Epithelial cell of alveolus of lung (primary cell): Measurements from ENCODE around the gene ROBO3. TPM values are rescaled to one million over a fixed set of nuclear protein-coding genes. Genes with fewer than 3 reads are reported as not detected.

Experiments used
- total RNA-seq: library from RNA; depleted of rRNA; stranded (reverse); fragments of >200 nt; gene quantifications from 2 replicates; pipeline ENCODE4 v1.2.1, GENCODE V29; 2015

ROBO3 gene, protein sequence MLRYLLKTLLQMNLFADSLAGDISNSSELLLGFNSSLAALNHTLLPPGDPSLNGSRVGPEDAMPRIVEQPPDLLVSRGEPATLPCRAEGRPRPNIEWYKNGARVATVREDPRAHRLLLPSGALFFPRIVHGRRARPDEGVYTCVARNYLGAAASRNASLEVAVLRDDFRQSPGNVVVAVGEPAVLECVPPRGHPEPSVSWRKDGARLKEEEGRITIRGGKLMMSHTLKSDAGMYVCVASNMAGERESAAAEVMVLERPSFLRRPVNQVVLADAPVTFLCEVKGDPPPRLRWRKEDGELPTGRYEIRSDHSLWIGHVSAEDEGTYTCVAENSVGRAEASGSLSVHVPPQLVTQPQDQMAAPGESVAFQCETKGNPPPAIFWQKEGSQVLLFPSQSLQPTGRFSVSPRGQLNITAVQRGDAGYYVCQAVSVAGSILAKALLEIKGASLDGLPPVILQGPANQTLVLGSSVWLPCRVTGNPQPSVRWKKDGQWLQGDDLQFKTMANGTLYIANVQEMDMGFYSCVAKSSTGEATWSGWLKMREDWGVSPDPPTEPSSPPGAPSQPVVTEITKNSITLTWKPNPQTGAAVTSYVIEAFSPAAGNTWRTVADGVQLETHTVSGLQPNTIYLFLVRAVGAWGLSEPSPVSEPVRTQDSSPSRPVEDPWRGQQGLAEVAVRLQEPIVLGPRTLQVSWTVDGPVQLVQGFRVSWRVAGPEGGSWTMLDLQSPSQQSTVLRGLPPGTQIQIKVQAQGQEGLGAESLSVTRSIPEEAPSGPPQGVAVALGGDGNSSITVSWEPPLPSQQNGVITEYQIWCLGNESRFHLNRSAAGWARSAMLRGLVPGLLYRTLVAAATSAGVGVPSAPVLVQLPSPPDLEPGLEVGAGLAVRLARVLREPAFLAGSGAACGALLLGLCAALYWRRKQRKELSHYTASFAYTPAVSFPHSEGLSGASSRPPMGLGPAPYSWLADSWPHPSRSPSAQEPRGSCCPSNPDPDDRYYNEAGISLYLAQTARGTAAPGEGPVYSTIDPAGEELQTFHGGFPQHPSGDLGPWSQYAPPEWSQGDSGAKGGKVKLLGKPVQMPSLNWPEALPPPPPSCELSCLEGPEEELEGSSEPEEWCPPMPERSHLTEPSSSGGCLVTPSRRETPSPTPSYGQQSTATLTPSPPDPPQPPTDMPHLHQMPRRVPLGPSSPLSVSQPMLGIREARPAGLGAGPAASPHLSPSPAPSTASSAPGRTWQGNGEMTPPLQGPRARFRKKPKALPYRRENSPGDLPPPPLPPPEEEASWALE (N-terminal part only)
- 10.9 and 23.5 TPM in 2 replicates for total RNA-seq

DNA sequence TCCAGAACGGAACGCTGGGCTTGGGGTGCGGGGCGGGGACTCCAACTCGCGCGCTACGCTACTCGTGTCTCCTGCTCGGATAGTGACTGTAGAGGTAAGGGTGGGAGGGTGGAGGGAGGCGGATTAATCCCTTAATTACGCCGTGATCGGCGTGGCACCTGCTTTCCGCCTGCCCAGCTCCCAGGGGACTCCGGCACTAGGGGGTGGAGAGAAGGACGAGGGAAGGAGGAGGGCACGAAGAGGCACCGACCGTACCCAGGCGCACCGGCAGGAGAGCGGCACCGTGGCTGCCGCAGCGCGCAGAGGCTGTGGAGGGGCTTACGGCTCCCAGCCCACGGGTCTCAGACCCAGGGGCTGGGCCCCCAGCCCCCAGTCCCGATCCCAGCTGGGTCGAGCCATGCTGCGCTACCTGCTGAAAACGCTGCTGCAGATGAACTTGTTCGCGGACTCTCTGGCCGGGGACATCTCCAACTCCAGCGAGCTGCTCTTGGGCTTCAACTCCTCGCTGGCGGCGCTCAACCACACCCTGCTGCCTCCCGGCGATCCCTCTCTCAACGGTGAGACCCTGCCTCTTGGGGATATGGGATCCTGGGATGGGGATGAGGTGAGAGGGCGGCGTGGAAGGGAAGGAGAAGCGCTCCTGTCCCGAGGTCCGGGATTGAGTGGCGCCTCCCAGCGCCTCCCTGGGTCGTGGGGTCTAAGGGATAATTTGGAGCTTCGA is at the start of gene ROBO3:
Gene ROBO3 (plus strand): TSS at position 252 of the 721 bp plus-strand sequence. CDS start 146 bp downstream, at position 398.

GRCh38 chr11:124897674-124898262 is 32.5 kb downstream of the ROBO3 start, which contains the start of gene ROBO4:
Gene ROBO4 (minus strand): TSS chr11:124897865. CDS start chr11:124897795, 70 bp downstream.

GRCh38 chr11:124918950-124919349 is 53.7 kb downstream of the ROBO3 start, which contains the start of gene HEPN1:
Gene HEPN1 (plus strand): TSS chr11:124919250.

Other genes starting within 250 kb of the ROBO3 start
- gene TBRG1, start 242.6 kb upstream of the ROBO3 start, total RNA-seq, result 25.9 and 36.2 TPM in 2 replicates
- gene SIAE, start 191.7 kb upstream of the ROBO3 start, total RNA-seq, result 15.6 and 28.3 TPM in 2 replicates
- 15.3 and 16.3 TPM in 2 replicates for gene SPA17, start 191.5 kb upstream of the ROBO3 start, total RNA-seq
- gene NRGN, start 125.5 kb upstream of the ROBO3 start, total RNA-seq, result 1.0 and 9.6 TPM in 2 replicates
- 1.3 TPM in 1 of 2 replicates, not detected in the other for gene VSIG2, start 113.2 kb upstream of the ROBO3 start, total RNA-seq
- gene ESAM, start 103.1 kb upstream of the ROBO3 start, total RNA-seq, result 2.2 and 5.6 TPM in 2 replicates
- 6.1 and 8.8 TPM in 2 replicates for gene MSANTD2, start 65.0 kb upstream of the ROBO3 start, total RNA-seq
- 0.80 and 5.8 TPM in 2 replicates for gene ROBO4, start 32.4 kb downstream of the ROBO3 start, total RNA-seq
- not detected in 2 replicates for gene HEPN1, start 53.8 kb downstream of the ROBO3 start, total RNA-seq
- not detected in 2 replicates for gene HEPACAM, start 70.6 kb downstream of the ROBO3 start, total RNA-seq
- gene CCDC15, start 88.8 kb downstream of the ROBO3 start, total RNA-seq, result 1.3 and 2.3 TPM in 2 replicates
- gene SLC37A2, start 197.9 kb downstream of the ROBO3 start, total RNA-seq, result 0.32 and 2.6 TPM in 2 replicates
- gene TMEM218, start 246.2 kb downstream of the ROBO3 start, total RNA-seq, result 22.6 and 23.0 TPM in 2 replicates